Testis (tissue), 3 donors: ENCODE measurements around the gene TFDP2. TPM values are rescaled to one million over a fixed set of nuclear protein-coding genes. Genes with fewer than 3 reads are reported as not detected.
"Not testable (repeated sequence)": the region's sequence is repeated elsewhere in the genome, so short reads cannot be mapped to it uniquely, and the experiment has no call there.

ENCODE experiments used
- DNase-seq: peaks from one replicate; pipeline ENCODE4 v3.0.0-alpha.2; 2019
- H3K27ac ChIP-seq, 2 donors: fragments of 200-600 bp; sonication (generic); one replicate each; pipeline ENCODE4 v1.5.1; 2019
- H3K27me3 ChIP-seq: fragments of 200-600 bp; sonication (generic); one replicate; pipeline ENCODE4 v1.5.1; 2019
- H3K36me3 ChIP-seq: fragments of 200-600 bp; sonication (generic); one replicate; pipeline ENCODE4 v1.5.1; 2017; ENCODE audit warnings: low read depth; ENCODE audit errors: missing control alignments
- H3K4me1 ChIP-seq: fragments of 200-600 bp; sonication (generic); one replicate; pipeline ENCODE4 v1.5.1; 2019
- H3K4me3 ChIP-seq, 2 donors: fragments of 200-600 bp; sonication (generic); one replicate each; pipeline ENCODE4 v1.5.1; 2017 to 2019
- H3K9me3 ChIP-seq: fragments of 200-600 bp; sonication (generic); one replicate; pipeline ENCODE4 v1.5.1; 2017
- CTCF ChIP-seq, 3 experiments: fragments of 450-650 bp in 2 of 3; fragments of 200-600 bp in 1 of 3; sonication (generic) in 1 of 3; IDR thresholded peaks; one replicate each; pipeline ENCODE4 v1.5.1; 2016 to 2019; ENCODE audit warnings: antibody characterized with exemption in 3 of 3, mild to moderate bottlenecking in 2 of 3, moderate library complexity in 1 of 3
- POLR2A ChIP-seq: fragments of 450-650 bp; IDR thresholded peaks from one replicate; pipeline ENCODE4 v1.6.1; 2017; ENCODE audit warnings: antibody characterized with exemption, mild to moderate bottlenecking, moderate library complexity
- WGBS, 2 donors: methylation state at CpG; one replicate each; pipeline ENCODE4 v1.1.5; 2018; 5-methylcytosine and 5-hydroxymethylcytosine counted together
- intact Hi-C: fragments of 100-400 bp; cut with DNase I; formaldehyde crosslinking; loops from one replicate; pipeline ENCODE4 v1.15.1; 2023; ENCODE audit warnings: low total_unique reads
- polyA plus RNA-seq: library from polyadenylated mRNA; stranded (reverse); fragments of 350-450 nt; fragmentation: Illumina TruSeq; extraction: RNeasy Lipid Tissue Mini Kit (QIAGEN cat#74804); gene quantifications from one replicate; pipeline ENCODE4 v1.2.3, GENCODE V29; 2014; ENCODE audit warnings: low read depth, low replicate concordance; ENCODE audit not compliant: insufficient read depth
- total RNA-seq, 2 donors: library from RNA; depleted of rRNA; stranded (reverse); fragments of >200 nt; gene quantifications; one replicate each; pipeline ENCODE4 v1.2.3, GENCODE V29; 2016

TFDP2 gene
- total and polyA plus RNA-seq, 3 donors from 2014 or later: 110 to 168 (median 152) TPM

- no peak overlapping the region for H3K4me3 ChIP-seq
- H3K27ac ChIP-seq: no peak overlapping the region
- DNase-seq: no peak
- 95 to 100% methylated on average over 4 of the region's 4 CpGs for WGBS, 2 donors
- no peaks in the 10 kb centered on the region for H3K9me3 ChIP-seq
- H3K4me1 ChIP-seq: no peaks in the 10 kb centered on the region
- TF ChIP-seq POLR2A: no peak
- TF ChIP-seq CTCF (IDR thresholded peaks at IDR 0.05): no peak
- intact Hi-C loops: no loop called here
- no peaks in the 10 kb centered on the region for H3K36me3 ChIP-seq
- no peaks in the 10 kb centered on the region for H3K27me3 ChIP-seq
These were observed 72.0 kb downstream of the TFDP2 start for GRCh38 chr3:142077155-142077858.

DNA sequence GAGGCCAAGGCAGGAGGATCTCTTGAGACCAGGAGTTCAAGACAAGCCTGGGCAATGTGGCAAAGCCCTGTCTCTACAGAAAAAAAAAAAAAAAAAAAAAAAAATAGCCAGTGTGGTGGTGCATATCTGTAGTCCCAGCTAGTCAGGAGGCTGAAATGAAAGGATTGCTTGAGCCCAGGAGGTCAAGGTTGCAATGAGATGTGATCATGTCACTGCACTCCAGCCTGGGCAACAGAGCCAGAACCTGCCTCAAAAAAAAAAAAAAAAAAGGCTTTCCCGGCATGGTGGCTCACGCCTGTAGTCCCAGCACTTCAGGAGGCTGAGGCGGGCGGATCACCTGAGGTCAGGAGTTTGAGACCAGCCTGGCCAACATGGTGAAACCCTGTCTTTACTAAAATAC lies 73.7 kb downstream of the TFDP2 start:
- WGBS, 2 donors: 90 to 93% methylated on average over 4 of the region's 4 CpGs
- H3K27me3 ChIP-seq, intact Hi-C loops, DNase-seq, H3K27ac ChIP-seq, H3K9me3 ChIP-seq, H3K4me1 ChIP-seq, H3K36me3 ChIP-seq, H3K4me3 ChIP-seq: not testable (repeated sequence)

DNA sequence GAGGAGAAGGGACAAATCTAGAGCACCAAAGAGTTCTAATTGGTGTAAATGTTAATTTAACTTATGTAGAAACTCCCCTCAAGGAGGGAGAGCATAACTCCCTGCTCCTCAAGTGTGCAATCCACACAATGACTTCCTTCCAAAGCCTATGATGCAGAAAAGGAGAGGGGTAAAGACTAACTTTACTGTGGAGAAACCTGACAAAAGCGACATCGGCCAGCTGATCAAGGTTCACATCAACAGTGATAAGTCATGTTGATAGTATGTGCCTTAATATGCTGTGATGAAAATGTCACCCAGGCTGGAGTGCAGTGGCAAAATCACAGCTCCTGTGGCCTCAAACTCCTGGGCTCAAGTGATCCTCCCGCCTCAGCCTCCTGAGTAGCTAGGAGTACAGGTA lies 76.5 kb downstream of the TFDP2 start:
- Histone ChIP-seq H3K4me1 (no peaks in the 10 kb centered on the region), H3K36me3 (no peaks in the 10 kb centered on the region), H3K27ac (no peak overlapping the region), H3K4me3 (no peak overlapping the region), H3K27me3 (no peaks in the 10 kb centered on the region), H3K9me3 (no peaks in the 10 kb centered on the region)
- no peak for DNase-seq
- 93 to 95% methylated on average over 3 of the region's 3 CpGs for WGBS, 2 donors
- intact Hi-C loops: no loop called here
- TF ChIP-seq CTCF (IDR thresholded peaks at IDR 0.05): no peak
- no peak for TF ChIP-seq POLR2A

DNA sequence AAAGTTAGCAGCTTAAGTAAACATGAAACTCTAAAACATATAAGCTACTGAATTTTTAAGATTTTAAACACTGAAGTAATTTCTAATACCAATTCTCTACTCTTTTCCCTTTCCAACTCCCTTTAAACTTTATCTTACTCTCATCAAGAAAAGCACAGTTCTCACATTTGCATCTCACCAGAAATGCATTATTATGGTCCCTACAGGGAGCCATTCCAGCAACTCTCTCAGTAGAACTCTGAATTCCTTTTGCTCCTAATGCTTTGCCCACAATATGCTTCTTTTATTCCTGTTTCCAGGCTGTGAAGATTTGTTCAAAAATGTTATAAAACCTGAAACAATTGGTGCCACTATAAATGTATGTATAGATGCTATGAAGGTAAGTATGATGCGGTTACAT lies 83.4 kb downstream of the TFDP2 start:
- DNase-seq: no peak
- no peak overlapping the region for H3K27ac ChIP-seq
- 96 to 100% methylated on average over 1 of the region's 1 CpG for WGBS, 2 donors

DNA sequence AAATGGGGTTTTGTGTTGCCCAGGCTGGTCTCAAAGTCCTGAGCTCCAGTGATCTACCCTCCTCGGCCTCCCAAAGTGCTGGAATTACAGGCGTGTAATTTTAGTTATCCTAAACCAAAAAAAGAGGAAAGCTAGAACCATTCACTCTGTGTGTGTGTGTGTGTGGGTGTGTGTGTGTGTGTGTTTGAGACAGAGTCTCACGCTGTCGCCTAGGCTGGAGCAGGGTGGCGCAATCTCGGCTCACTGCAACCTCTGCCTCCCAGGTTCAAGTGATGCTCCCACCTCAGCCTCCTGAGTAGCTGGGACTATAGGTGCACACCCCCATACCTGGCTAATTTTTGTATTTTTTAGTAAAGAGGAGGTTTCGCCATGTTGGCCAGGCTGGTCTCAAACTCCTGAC lies 84.0 kb downstream of the TFDP2 start:
- intact Hi-C loops: no loop called here
- H3K36me3 ChIP-seq: no peaks in the 10 kb centered on the region
- DNase-seq: no peak
- H3K4me3 ChIP-seq: no peak overlapping the region
- WGBS, 2 donors: 94 to 99% methylated on average over 7 of the region's 7 CpGs
- no peaks in the 10 kb centered on the region for H3K4me1 ChIP-seq
- no peaks in the 10 kb centered on the region for H3K9me3 ChIP-seq
- H3K27ac ChIP-seq: no peak overlapping the region
- no peaks in the 10 kb centered on the region for H3K27me3 ChIP-seq
- no peak for TF ChIP-seq POLR2A
- no peak for TF ChIP-seq CTCF (IDR thresholded peaks at IDR 0.05)

More for the DNA sequence above, 83.4 kb downstream of the TFDP2 start:
- TF ChIP-seq POLR2A: no peak
- TF ChIP-seq CTCF (IDR thresholded peaks at IDR 0.05): no peak
- Histone ChIP-seq H3K4me3 (no peak overlapping the region), H3K36me3 (no peaks in the 10 kb centered on the region), H3K4me1 (no peaks in the 10 kb centered on the region), H3K27me3 (no peaks in the 10 kb centered on the region), H3K9me3 (no peaks in the 10 kb centered on the region)
- intact Hi-C loops: no loop called here
